ENCODE results near the gene CASP3.
A peak's percentile ranks its signal among the peaks of the same experiment; 100 is the strongest.
"Not testable (repeated sequence)": the region's sequence is repeated elsewhere in the genome, so short reads cannot be mapped to it uniquely, and the experiment has no call there.

The CASP3 gene

GRCh38 chr4:184596044-184596616 lies 53.1 kb downstream of the CASP3 start:
- no peak for DNase-seq (ENCODE audit: low spot score)

- DNase-seq (ENCODE audit: low spot score), result no peak
Observed at GRCh38 chr4:184595430-184595829, 53.8 kb downstream of the CASP3 start.

- DNase-seq (ENCODE audit: low spot score), result no peak
Observed at GRCh38 chr4:184593461-184593860, 55.8 kb downstream of the CASP3 start.

- not testable (repeated sequence) for DNase-seq (ENCODE audit: low spot score)
Observed at GRCh38 chr4:184591747-184592270, 57.4 kb downstream of the CASP3 start.

GRCh38 chr4:184591070-184591677 lies 58.1 kb downstream of the CASP3 start:
- DNase-seq (ENCODE audit: low spot score), result no peak

GRCh38 chr4:184590196-184590595 lies 59.1 kb downstream of the CASP3 start:
- DNase-seq (ENCODE audit: low spot score), result peak; percentile 32

- DNase-seq (ENCODE audit: low spot score), result no peak
Observed at GRCh38 chr4:184588893-184589292, 60.4 kb downstream of the CASP3 start.

- DNase-seq (ENCODE audit: low spot score), result no peak
Observed at GRCh38 chr4:184587701-184588100, 61.5 kb downstream of the CASP3 start.

- no peak for DNase-seq (ENCODE audit: low spot score)
Observed at GRCh38 chr4:184587221-184587620, 62.0 kb downstream of the CASP3 start.

- DNase-seq (ENCODE audit: low spot score), result no peak
Observed at GRCh38 chr4:184583738-184584502, 65.3 kb downstream of the CASP3 start.

Measured in AG20443 (cell line).